WTC11 (cell line): Measurements from ENCODE around the gene GALP. TPM values are rescaled to one million over a fixed set of nuclear protein-coding genes. Genes with fewer than 3 reads are reported as not detected.

Experiments
- ATAC-seq: fragments of 200-7000 bp; cut with Tn5 transposase; 2 replicates; pipeline ENCODE4 v1.10.0; 2021; ENCODE audit warnings: mild to moderate bottlenecking, moderate library complexity
- CTCF ChIA-PET: fragments of 300-600 bp; sonication (Branson Sonifier 250); formaldehyde crosslinking; loops from one replicate; lab custom pipeline; 2021; ENCODE audit warnings: antibody characterized with exemption; lab: Charles Lee
- POLR2A ChIA-PET: fragments of 350-600 bp; sonication (Branson Sonifier 250); formaldehyde crosslinking; loops from one replicate; lab custom pipeline; 2021; ENCODE audit warnings: antibody characterized with exemption; lab: Charles Lee
- DNase-seq: peaks from one replicate; pipeline ENCODE4 v3.0.0; 2021; ENCODE audit warnings: low spot score
- H3K27ac Mint-ChIP-seq: 2 replicates; pipeline ENCODE4 v1.8.0; 2021; ENCODE audit warnings: mixed read lengths
- H3K27me3 Mint-ChIP-seq: 2 replicates; pipeline ENCODE4 v1.8.0; 2021; ENCODE audit warnings: low read depth, mild to moderate bottlenecking, moderate library complexity, mixed read lengths
- H3K36me3 Mint-ChIP-seq: 2 replicates; pipeline ENCODE4 v1.8.0; 2021; ENCODE audit warnings: mixed read lengths
- H3K4me1 Mint-ChIP-seq: 2 replicates; pipeline ENCODE4 v1.8.0; 2022; ENCODE audit warnings: mixed read lengths
- H3K4me3 Mint-ChIP-seq: 2 replicates; pipeline ENCODE4 v1.8.0; 2021; ENCODE audit warnings: mild to moderate bottlenecking, moderate library complexity, mixed read lengths
- H3K9me3 Mint-ChIP-seq: 2 replicates; pipeline ENCODE4 v1.8.0; 2021; ENCODE audit warnings: mixed read lengths
- CREB1 ChIP-seq: sonication (generic); formaldehyde crosslinking; IDR thresholded peaks from 2 replicates; pipeline ENCODE4 v1.8.0; 2023; ENCODE audit warnings: mild to moderate bottlenecking, missing genetic modification reagents
- ESRRA ChIP-seq: sonication (generic); formaldehyde crosslinking; IDR thresholded peaks from 2 replicates; pipeline ENCODE4 v1.8.1; 2022; ENCODE audit warnings: mild to moderate bottlenecking, missing genetic modification reagents, borderline replicate concordance
- FOXJ3 ChIP-seq: sonication (generic); formaldehyde crosslinking; IDR thresholded peaks from 2 replicates; pipeline ENCODE4 v1.9.0; 2021; ENCODE audit warnings: missing genetic modification reagents, mild to moderate bottlenecking, borderline replicate concordance
- GTF2I ChIP-seq: fragments of 250-450 bp; sonication (Bioruptor Pico); conservative IDR thresholded peaks from 2 replicates; pipeline ENCODE4 v1.4.0; 2021; ENCODE audit warnings: mild to moderate bottlenecking
- JAZF1 ChIP-seq: fragments of 250-450 bp; sonication (Bioruptor Pico); IDR thresholded peaks from 2 replicates; pipeline ENCODE4 v1.9.0; 2021; ENCODE audit warnings: moderate library complexity, mild to moderate bottlenecking, inconsistent platforms
- OVOL2 ChIP-seq: fragments of 250-450 bp; sonication (Bioruptor Pico); IDR thresholded peaks from 2 replicates; pipeline ENCODE4 v1.9.0; 2021; ENCODE audit warnings: mild to moderate bottlenecking, borderline replicate concordance
- TCF7 ChIP-seq: sonication (generic); formaldehyde crosslinking; IDR thresholded peaks from 2 replicates; pipeline ENCODE4 v1.8.0; 2022; ENCODE audit warnings: mild to moderate bottlenecking, low read depth, missing genetic modification reagents, moderate library complexity
- TEAD4 ChIP-seq: sonication (generic); formaldehyde crosslinking; IDR thresholded peaks from 2 replicates; pipeline ENCODE4 v1.8.0; 2022; ENCODE audit warnings: mild to moderate bottlenecking, missing genetic modification reagents
- ZBTB21 ChIP-seq: sonication (generic); formaldehyde crosslinking; IDR thresholded peaks from 2 replicates; pipeline ENCODE4 v1.8.1; 2023; ENCODE audit warnings: mild to moderate bottlenecking, missing genetic modification reagents, borderline replicate concordance
- ZNF232 ChIP-seq: sonication (generic); formaldehyde crosslinking; IDR thresholded peaks from 2 replicates; pipeline ENCODE4 v1.8.0; 2022; ENCODE audit warnings: mild to moderate bottlenecking, missing genetic modification reagents
- ZNF317 ChIP-seq: sonication (generic); formaldehyde crosslinking; IDR thresholded peaks from 2 replicates; pipeline ENCODE4 v1.8.1; 2023; ENCODE audit warnings: low read depth, mild to moderate bottlenecking, moderate library complexity, missing genetic modification reagents, borderline replicate concordance
- ZNF512 ChIP-seq: sonication (generic); formaldehyde crosslinking; IDR thresholded peaks from 2 replicates; pipeline ENCODE4 v1.8.1; 2022; ENCODE audit warnings: missing genetic modification reagents, borderline replicate concordance
- ZSCAN18 ChIP-seq: fragments of 250-450 bp; sonication (Bioruptor Pico); IDR thresholded peaks from 2 replicates; pipeline ENCODE4 v2.1.2; 2022; ENCODE audit warnings: mild to moderate bottlenecking, moderate library complexity
- total RNA-seq: library from RNA; stranded (reverse); gene quantifications from 3 replicates; pipeline ENCODE4 v1.2.3, GENCODE V29; 2021
- TF ChIP-seq, protein P1 (sequence below): sonication (generic); formaldehyde crosslinking; IDR thresholded peaks from 2 replicates; pipeline ENCODE4 v1.8.0; 2022; ENCODE audit warnings: mild to moderate bottlenecking, missing genetic modification reagents
- TF ChIP-seq, protein P2 (sequence below): fragments of 250-450 bp; sonication (Bioruptor Pico); IDR thresholded peaks from 2 replicates; pipeline ENCODE4 v1.9.0; 2021; ENCODE audit warnings: mild to moderate bottlenecking
- TF ChIP-seq, protein P3 (sequence below): sonication (generic); formaldehyde crosslinking; IDR thresholded peaks from 2 replicates; pipeline ENCODE4 v1.8.1; 2023; ENCODE audit warnings: mild to moderate bottlenecking, missing genetic modification reagents, moderate library complexity
- TF ChIP-seq, protein P4 (sequence below): sonication (generic); formaldehyde crosslinking; IDR thresholded peaks from 2 replicates; pipeline ENCODE4 v1.8.0; 2022; ENCODE audit warnings: mild to moderate bottlenecking, missing genetic modification reagents

GALP gene
- total RNA-seq, 1 experiment from 2014 or later: not detected

DNA sequence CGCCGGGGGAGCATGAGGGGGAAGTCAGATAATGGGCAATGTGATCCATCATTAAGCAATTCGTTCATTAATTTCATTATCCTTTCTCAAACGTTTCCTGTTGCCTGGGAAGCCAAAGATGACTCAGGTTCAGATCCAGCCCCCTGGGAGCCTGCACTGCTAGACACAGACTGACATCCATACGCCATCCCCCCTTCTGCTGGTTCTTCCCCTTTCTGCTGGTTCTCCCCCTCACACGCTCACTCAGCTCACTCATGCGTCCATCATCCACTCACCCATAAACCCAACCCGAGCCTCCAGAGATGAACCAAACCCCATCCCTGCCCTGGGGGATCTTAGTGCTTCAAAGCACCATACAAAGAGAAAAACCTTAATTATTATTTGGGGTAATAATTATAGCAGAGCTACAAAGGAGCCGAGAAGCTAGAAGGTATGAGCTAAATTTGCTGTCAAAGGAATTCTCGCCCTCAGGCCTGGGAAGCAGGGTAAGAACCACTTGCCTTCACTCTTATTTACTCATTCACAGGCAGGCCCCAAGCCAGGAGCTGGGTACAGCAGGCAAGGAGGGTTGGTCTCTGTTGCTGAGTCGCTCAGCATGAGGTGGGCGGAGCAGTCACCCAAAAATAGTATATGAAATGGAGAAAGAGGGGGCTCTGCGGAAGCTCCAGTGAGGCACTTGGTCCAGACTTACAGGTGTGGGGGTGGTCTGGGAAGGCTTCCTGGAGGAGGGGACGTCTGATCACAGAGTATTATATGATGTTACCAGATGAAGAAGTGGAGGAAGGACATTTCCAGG is 41.8 kb upstream of the GALP start:
- TF ChIP-seq CREB1 (CRISPR knock-in tag) (no peak), ZBTB21 (CRISPR knock-in tag) (no peak), ZNF512 (no peak), TEAD4 (CRISPR knock-in tag) (no peak), ZNF232 (no peak), ZSCAN18 (no peak), JAZF1 (CRISPR knock-in tag) (no peak), GTF2I (CRISPR knock-in tag) (no peak), FOXJ3 (CRISPR knock-in tag) (no peak), ZNF317 (no peak), ESRRA (no peak), TCF7 (CRISPR knock-in tag) (no peak), OVOL2 (CRISPR knock-in tag) (no peak)
- TF ChIP-seq, protein P1, sequence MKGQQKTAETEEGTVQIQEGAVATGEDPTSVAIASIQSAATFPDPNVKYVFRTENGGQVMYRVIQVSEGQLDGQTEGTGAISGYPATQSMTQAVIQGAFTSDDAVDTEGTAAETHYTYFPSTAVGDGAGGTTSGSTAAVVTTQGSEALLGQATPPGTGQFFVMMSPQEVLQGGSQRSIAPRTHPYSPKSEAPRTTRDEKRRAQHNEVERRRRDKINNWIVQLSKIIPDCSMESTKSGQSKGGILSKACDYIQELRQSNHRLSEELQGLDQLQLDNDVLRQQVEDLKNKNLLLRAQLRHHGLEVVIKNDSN (CRISPR knock-in tag): no peak
- TF ChIP-seq, protein P2, sequence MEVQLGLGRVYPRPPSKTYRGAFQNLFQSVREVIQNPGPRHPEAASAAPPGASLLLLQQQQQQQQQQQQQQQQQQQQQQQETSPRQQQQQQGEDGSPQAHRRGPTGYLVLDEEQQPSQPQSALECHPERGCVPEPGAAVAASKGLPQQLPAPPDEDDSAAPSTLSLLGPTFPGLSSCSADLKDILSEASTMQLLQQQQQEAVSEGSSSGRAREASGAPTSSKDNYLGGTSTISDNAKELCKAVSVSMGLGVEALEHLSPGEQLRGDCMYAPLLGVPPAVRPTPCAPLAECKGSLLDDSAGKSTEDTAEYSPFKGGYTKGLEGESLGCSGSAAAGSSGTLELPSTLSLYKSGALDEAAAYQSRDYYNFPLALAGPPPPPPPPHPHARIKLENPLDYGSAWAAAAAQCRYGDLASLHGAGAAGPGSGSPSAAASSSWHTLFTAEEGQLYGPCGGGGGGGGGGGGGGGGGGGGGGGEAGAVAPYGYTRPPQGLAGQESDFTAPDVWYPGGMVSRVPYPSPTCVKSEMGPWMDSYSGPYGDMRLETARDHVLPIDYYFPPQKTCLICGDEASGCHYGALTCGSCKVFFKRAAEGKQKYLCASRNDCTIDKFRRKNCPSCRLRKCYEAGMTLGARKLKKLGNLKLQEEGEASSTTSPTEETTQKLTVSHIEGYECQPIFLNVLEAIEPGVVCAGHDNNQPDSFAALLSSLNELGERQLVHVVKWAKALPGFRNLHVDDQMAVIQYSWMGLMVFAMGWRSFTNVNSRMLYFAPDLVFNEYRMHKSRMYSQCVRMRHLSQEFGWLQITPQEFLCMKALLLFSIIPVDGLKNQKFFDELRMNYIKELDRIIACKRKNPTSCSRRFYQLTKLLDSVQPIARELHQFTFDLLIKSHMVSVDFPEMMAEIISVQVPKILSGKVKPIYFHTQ (CRISPR knock-in tag): no peak
- TF ChIP-seq, protein P3, sequence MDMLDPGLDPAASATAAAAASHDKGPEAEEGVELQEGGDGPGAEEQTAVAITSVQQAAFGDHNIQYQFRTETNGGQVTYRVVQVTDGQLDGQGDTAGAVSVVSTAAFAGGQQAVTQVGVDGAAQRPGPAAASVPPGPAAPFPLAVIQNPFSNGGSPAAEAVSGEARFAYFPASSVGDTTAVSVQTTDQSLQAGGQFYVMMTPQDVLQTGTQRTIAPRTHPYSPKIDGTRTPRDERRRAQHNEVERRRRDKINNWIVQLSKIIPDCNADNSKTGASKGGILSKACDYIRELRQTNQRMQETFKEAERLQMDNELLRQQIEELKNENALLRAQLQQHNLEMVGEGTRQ (CRISPR knock-in tag): no peak
- TF ChIP-seq, protein P4, sequence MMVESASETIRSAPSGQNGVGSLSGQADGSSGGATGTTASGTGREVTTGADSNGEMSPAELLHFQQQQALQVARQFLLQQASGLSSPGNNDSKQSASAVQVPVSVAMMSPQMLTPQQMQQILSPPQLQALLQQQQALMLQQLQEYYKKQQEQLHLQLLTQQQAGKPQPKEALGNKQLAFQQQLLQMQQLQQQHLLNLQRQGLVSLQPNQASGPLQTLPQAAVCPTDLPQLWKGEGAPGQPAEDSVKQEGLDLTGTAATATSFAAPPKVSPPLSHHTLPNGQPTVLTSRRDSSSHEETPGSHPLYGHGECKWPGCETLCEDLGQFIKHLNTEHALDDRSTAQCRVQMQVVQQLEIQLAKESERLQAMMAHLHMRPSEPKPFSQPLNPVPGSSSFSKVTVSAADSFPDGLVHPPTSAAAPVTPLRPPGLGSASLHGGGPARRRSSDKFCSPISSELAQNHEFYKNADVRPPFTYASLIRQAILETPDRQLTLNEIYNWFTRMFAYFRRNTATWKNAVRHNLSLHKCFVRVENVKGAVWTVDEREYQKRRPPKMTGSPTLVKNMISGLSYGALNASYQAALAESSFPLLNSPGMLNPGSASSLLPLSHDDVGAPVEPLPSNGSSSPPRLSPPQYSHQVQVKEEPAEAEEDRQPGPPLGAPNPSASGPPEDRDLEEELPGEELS: no peak
- no peak for ATAC-seq
- Mint-ChIP-seq H3K9me3 (no peaks in the 10 kb centered on the region), H3K4me1 (peaks cover 32% of the 10 kb centered on the region), H3K27ac (no peak overlapping the region), H3K27me3 (no peaks in the 10 kb centered on the region), H3K36me3 (no peaks in the 10 kb centered on the region), H3K4me3 (no peak overlapping the region)
- POLR2A ChIA-PET: no interaction called here
- CTCF ChIA-PET: interaction anchor here (0.9 to 1.7 kb wide), 4 partner anchors 13 to 57 kb away, joined by 3 to 9 read pairs (median 3); partner anchors contain the start of gene ZNF787
- no peak for DNase-seq
